ENCODE data around the gene RAB5IF. TPM values are rescaled to one million over a fixed set of nuclear protein-coding genes. Genes with fewer than 3 reads are reported as not detected.

The RAB5IF gene
- polyA plus RNA-seq, 4 donors = 97.2 to 173 (median 128) TPM

- FAIRE-seq (no peak), DNase-seq (peak in 1 of 2 donors; percentile 61)
- no peaks in the 10 kb centered on the region for H3K27me3 ChIP-seq (ENCODE audit: control insufficient read depth in 3 of 3, insufficient read depth in 3 of 3, low read length in 3 of 3)
- peaks cover 0 to 34% (median 5%) of the 10 kb centered on the region in 3 donors for H3K4me1 ChIP-seq (ENCODE audit: control insufficient read depth in 3 of 3, insufficient read depth in 2 of 3, low read depth in 1 of 3, low read length in 2 of 3)
- peak overlapping the region in 2 of 3 donors; percentile 91 to 95 for H3K27ac ChIP-seq (ENCODE audit: low read depth in 1 of 3, low read length in 2 of 3)
- peaks cover 0 to 6% (median 0%) of the 10 kb centered on the region in 3 donors for H3K36me3 ChIP-seq (ENCODE audit: control insufficient read depth in 3 of 3, insufficient read depth in 2 of 3, low read depth in 1 of 3, low read length in 3 of 3)
- whole genome bisulfite sequencing, 3 donors = 64 to 70% (median 67%) methylated on average over 17 of the region's 17 CpGs
- peak overlapping the region in 1 of 3 donors; percentile 52 for H3K4me3 ChIP-seq (ENCODE audit: low read depth in 1 of 3, low read length in 3 of 3)
- H3K9me3 ChIP-seq (ENCODE audit: control insufficient read depth in 2 of 2, insufficient read depth in 1 of 2, low read depth in 1 of 2, low read length in 1 of 2) = no peaks in the 10 kb centered on the region
Observed at GRCh38 chr20:36571564-36572504, 33.7 kb upstream of the RAB5IF start.

- peak; percentile 57 to 78 for DNase-seq
- Histone ChIP-seq H3K27ac (ENCODE audit: low read depth in 1 of 3, low read length in 2 of 3) (peak overlapping the region; percentile 27 to 95 (median 91)), H3K4me1 (ENCODE audit: control insufficient read depth in 3 of 3, insufficient read depth in 2 of 3, low read depth in 1 of 3, low read length in 2 of 3) (peaks cover 0 to 35% (median 5%) of the 10 kb centered on the region in 3 donors), H3K9me3 (ENCODE audit: control insufficient read depth in 2 of 2, insufficient read depth in 1 of 2, low read depth in 1 of 2, low read length in 1 of 2) (no peaks in the 10 kb centered on the region), H3K4me3 (ENCODE audit: low read depth in 1 of 3, low read length in 3 of 3) (peak overlapping the region in 2 of 3 donors; percentile 52 to 82), H3K36me3 (ENCODE audit: control insufficient read depth in 3 of 3, insufficient read depth in 2 of 3, low read depth in 1 of 3, low read length in 3 of 3) (peaks cover 0 to 7% (median 0%) of the 10 kb centered on the region in 3 donors), H3K27me3 (ENCODE audit: control insufficient read depth in 3 of 3, insufficient read depth in 3 of 3, low read length in 3 of 3) (no peaks in the 10 kb centered on the region)
- WGBS, 3 donors = 12 to 14% (median 13%) methylated on average over 20 of the region's 20 CpGs
- no peak for FAIRE-seq
Observed at GRCh38 chr20:36572701-36573102, 32.9 kb upstream of the RAB5IF start.

- Histone ChIP-seq H3K4me3 (ENCODE audit: low read depth in 1 of 3, low read length in 3 of 3) (peak within 1 kb of the TSS; percentile 82 to 97 (median 82)), H3K27me3 (ENCODE audit: control insufficient read depth in 3 of 3, insufficient read depth in 3 of 3, low read length in 3 of 3) (no peaks in the 10 kb centered on the region), H3K27ac (ENCODE audit: low read depth in 1 of 3, low read length in 2 of 3) (peak within 1 kb of the TSS; percentile 89 to 99 (median 91)), H3K36me3 (ENCODE audit: control insufficient read depth in 3 of 3, insufficient read depth in 2 of 3, low read depth in 1 of 3, low read length in 3 of 3) (peaks cover 0 to 11% (median 0%) of the 10 kb centered on the region in 3 donors), H3K4me1 (ENCODE audit: control insufficient read depth in 3 of 3, insufficient read depth in 2 of 3, low read depth in 1 of 3, low read length in 2 of 3) (peaks cover 0 to 41% (median 5%) of the 10 kb centered on the region in 3 donors), H3K9me3 (ENCODE audit: control insufficient read depth in 2 of 2, insufficient read depth in 1 of 2, low read depth in 1 of 2, low read length in 1 of 2) (no peaks in the 10 kb centered on the region)
- 2 to 6% (median 4%) methylated on average over 46 to 80 of the region's 80 CpGs for WGBS, 3 donors
- DNase-seq (peak; percentile 52 to 96), FAIRE-seq (no peak)
Observed at GRCh38 chr20:36573103-36573797, 32.3 kb upstream of the RAB5IF start, which contains the start of gene TGIF2. Gene TGIF2 (plus strand): TSS chr20:36573597. CDS start chr20:36578775, 5,178 bp downstream.

GRCh38 chr20:36573798-36574365, 31.7 kb upstream of the RAB5IF start:
- WGBS, 3 donors = 0 to 1% (median 0%) methylated on average over 33 to 53 of the region's 53 CpGs
- Histone ChIP-seq H3K27ac (ENCODE audit: low read depth in 1 of 3, low read length in 2 of 3) (peak overlapping the region; percentile 89 to 99 (median 91)), H3K4me1 (ENCODE audit: control insufficient read depth in 3 of 3, insufficient read depth in 2 of 3, low read depth in 1 of 3, low read length in 2 of 3) (peaks cover 0 to 47% (median 5%) of the 10 kb centered on the region in 3 donors), H3K9me3 (ENCODE audit: control insufficient read depth in 2 of 2, insufficient read depth in 1 of 2, low read depth in 1 of 2, low read length in 1 of 2) (no peaks in the 10 kb centered on the region), H3K27me3 (ENCODE audit: control insufficient read depth in 3 of 3, insufficient read depth in 3 of 3, low read length in 3 of 3) (no peaks in the 10 kb centered on the region), H3K4me3 (ENCODE audit: low read depth in 1 of 3, low read length in 3 of 3) (peak overlapping the region; percentile 82 to 97 (median 82)), H3K36me3 (ENCODE audit: control insufficient read depth in 3 of 3, insufficient read depth in 2 of 3, low read depth in 1 of 3, low read length in 3 of 3) (peaks cover 0 to 17% (median 0%) of the 10 kb centered on the region in 3 donors)
- peak in 1 of 2 donors; percentile 63 for DNase-seq
- FAIRE-seq = no peak

- Histone ChIP-seq H3K4me3 (ENCODE audit: low read depth in 1 of 3, low read length in 3 of 3) (peak overlapping the region; percentile 82 to 97 (median 82)), H3K4me1 (ENCODE audit: control insufficient read depth in 3 of 3, insufficient read depth in 2 of 3, low read depth in 1 of 3, low read length in 2 of 3) (peaks cover 0 to 52% (median 5%) of the 10 kb centered on the region in 3 donors), H3K27ac (ENCODE audit: low read depth in 1 of 3, low read length in 2 of 3) (peak overlapping the region; percentile 17 to 99 (median 91)), H3K27me3 (ENCODE audit: control insufficient read depth in 3 of 3, insufficient read depth in 3 of 3, low read length in 3 of 3) (no peaks in the 10 kb centered on the region), H3K9me3 (ENCODE audit: control insufficient read depth in 2 of 2, insufficient read depth in 1 of 2, low read depth in 1 of 2, low read length in 1 of 2) (no peaks in the 10 kb centered on the region), H3K36me3 (ENCODE audit: control insufficient read depth in 3 of 3, insufficient read depth in 2 of 3, low read depth in 1 of 3, low read length in 3 of 3) (peaks cover 2 to 23% (median 3%) of the 10 kb centered on the region in 3 donors)
- no peak for FAIRE-seq
- DNase-seq = peak; percentile 49 to 84
- 0 to 1% (median 1%) methylated on average over 40 to 65 of the region's 69 CpGs for WGBS, 3 donors
Observed at GRCh38 chr20:36574366-36575135, 31.0 kb upstream of the RAB5IF start.

GRCh38 chr20:36576081-36576445, 29.5 kb upstream of the RAB5IF start:
- peak overlapping the region in 1 of 3 donors; percentile 99 for H3K27ac ChIP-seq (ENCODE audit: low read depth in 1 of 3, low read length in 2 of 3)
- no peaks in the 10 kb centered on the region for H3K9me3 ChIP-seq (ENCODE audit: control insufficient read depth in 2 of 2, insufficient read depth in 1 of 2, low read depth in 1 of 2, low read length in 1 of 2)
- peaks cover 4 to 34% (median 10%) of the 10 kb centered on the region in 3 donors for H3K36me3 ChIP-seq (ENCODE audit: control insufficient read depth in 3 of 3, insufficient read depth in 2 of 3, low read depth in 1 of 3, low read length in 3 of 3)
- DNase-seq (peak in 1 of 2 donors; percentile 51), FAIRE-seq (no peak)
- WGBS, 3 donors = 17 to 32% (median 31%) methylated on average over 1 of the region's 1 CpG
- peaks cover 0 to 64% (median 5%) of the 10 kb centered on the region in 3 donors for H3K4me1 ChIP-seq (ENCODE audit: control insufficient read depth in 3 of 3, insufficient read depth in 2 of 3, low read depth in 1 of 3, low read length in 2 of 3)
- H3K27me3 ChIP-seq (ENCODE audit: control insufficient read depth in 3 of 3, insufficient read depth in 3 of 3, low read length in 3 of 3) = no peaks in the 10 kb centered on the region
- H3K4me3 ChIP-seq (ENCODE audit: low read depth in 1 of 3, low read length in 3 of 3) = no peak overlapping the region

- no peak for FAIRE-seq
- H3K4me1 ChIP-seq (ENCODE audit: control insufficient read depth in 3 of 3, insufficient read depth in 2 of 3, low read depth in 1 of 3, low read length in 2 of 3) = peaks cover 0 to 53% (median 5%) of the 10 kb centered on the region in 3 donors
- peaks cover 4 to 56% (median 10%) of the 10 kb centered on the region in 3 donors for H3K36me3 ChIP-seq (ENCODE audit: control insufficient read depth in 3 of 3, insufficient read depth in 2 of 3, low read depth in 1 of 3, low read length in 3 of 3)
- no peaks in the 10 kb centered on the region for H3K27me3 ChIP-seq (ENCODE audit: control insufficient read depth in 3 of 3, insufficient read depth in 3 of 3, low read length in 3 of 3)
- WGBS, 3 donors = 89 to 92% (median 91%) methylated on average over 15 of the region's 15 CpGs
- peak in 1 of 2 donors; percentile 50 for DNase-seq
- H3K27ac ChIP-seq (ENCODE audit: low read depth in 1 of 3, low read length in 2 of 3) = peak overlapping the region in 1 of 3 donors; percentile 95
- H3K9me3 ChIP-seq (ENCODE audit: control insufficient read depth in 2 of 2, insufficient read depth in 1 of 2, low read depth in 1 of 2, low read length in 1 of 2) = no peaks in the 10 kb centered on the region
- no peak overlapping the region for H3K4me3 ChIP-seq (ENCODE audit: low read depth in 1 of 3, low read length in 3 of 3)
Observed at GRCh38 chr20:36578356-36579041, 27.1 kb upstream of the RAB5IF start.
